GM19455 (cell line): Measurements from ENCODE around the gene C3orf38.
"Not testable (repeated sequence)": the region's sequence is repeated elsewhere in the genome, so short reads cannot be mapped to it uniquely, and the experiment has no call there.

Experiments
- ATAC-seq: cut with Tn5 transposase; IDR thresholded peaks from one replicate; pipeline ENCODE4 v1.9.1; 2021; ENCODE audit not compliant: unreplicated experiment

Gene C3orf38

GRCh38 chr3:88149509-88150362 lies at the start of gene C3orf38:
C3orf38 (plus strand) TSS chr3:88149959; CDS start chr3:88150053, 94 bp downstream.
- ATAC-seq: peak; percentile 76

GRCh38 chr3:88101142-88101541 lies 48.6 kb upstream of the C3orf38 start:
- ATAC-seq: peak; percentile 81

DNA sequence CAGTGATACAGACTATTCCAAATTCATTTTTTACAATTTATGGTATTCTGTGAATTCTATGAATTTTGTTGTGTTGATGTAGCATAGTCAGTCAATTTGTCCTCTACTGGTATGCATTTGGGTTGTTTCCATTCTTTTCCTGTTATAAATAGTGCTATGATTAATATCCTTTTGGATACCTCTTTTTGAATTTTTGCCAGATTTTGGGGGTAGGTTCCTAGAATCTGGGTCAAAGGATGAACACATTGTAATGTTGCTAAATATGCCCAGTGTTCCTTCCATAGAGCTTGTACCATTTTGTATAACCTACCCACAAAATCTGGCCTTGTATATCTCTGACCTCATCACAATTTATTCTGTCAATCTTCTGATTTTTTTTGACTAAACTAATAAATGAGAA lies 44.4 kb upstream of the C3orf38 start:
- ATAC-seq: no peak

DNA sequence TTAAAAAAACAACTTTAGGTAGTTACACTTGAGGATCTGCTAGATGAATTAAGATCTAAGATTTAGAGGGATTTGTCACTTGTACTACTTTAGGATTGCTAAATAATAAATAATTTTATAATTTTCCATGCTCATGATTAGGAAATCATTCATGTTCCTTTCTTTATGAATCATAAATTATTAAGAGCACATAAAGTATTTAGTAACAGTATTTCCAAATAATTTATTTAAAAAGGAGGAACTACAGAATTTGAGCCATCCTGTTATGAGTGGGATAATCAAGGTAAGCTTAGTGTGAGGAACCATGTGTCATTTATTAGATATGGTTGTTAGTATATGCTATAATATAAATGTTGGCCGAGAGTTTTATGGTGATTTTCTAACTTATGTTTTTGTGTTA lies 37.5 kb upstream of the C3orf38 start:
- ATAC-seq: no peak

- peak; percentile 90 for ATAC-seq
Observed at GRCh38 chr3:88113311-88114162, 36.2 kb upstream of the C3orf38 start.

DNA sequence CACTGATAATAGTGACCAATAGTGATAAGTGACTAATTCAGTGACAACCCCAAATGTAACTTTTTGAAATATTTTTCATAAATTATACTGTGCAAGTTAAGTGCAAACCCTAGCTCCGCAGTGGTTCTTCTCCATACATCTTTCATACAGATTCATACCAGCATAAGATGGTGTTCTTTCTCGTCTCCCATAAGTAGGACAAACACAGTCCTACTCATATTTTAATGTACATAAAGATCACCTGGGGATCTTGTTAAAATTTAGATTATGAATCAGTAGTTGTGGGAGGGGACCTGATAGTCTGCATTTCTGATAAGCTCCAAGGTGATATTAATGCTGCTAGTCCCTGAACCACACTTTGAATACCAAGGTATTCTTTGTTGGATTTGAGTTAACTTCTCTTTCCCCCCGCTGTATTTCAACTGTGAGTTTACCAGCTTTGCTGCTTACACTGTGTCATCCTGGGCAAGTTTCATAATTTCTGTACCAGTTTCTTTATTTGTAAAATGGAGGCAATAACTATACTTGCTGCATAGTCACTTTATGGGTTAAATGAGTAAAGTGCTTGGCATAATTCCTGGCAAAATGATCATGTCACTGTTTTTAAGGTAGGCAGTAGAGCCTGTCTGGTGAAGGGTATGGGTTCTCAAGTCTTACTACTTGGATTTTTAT lies 34.7 kb upstream of the C3orf38 start:
- no peak for ATAC-seq

GRCh38 chr3:88117683-88118082 lies 32.1 kb upstream of the C3orf38 start:
- ATAC-seq: no peak

DNA sequence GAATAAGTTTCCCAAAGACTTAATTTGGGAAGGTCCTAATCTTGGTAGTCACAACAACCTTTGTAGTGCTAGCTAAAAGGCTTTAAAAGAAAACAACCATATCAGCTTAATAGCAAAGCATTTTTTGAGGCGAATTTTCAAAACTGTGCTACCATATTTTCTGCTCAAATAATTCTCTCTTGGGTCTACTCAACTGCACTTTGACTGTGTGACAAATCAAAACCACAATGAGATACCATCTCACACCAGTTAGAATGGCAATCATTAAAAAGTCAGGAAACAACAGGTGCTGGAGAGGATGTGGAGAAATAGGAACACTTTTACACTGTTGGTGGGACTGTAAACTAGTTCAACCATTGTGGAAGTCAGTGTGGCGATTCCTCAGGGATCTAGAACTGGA lies 31.2 kb upstream of the C3orf38 start:
- not testable (repeated sequence) for ATAC-seq

DNA sequence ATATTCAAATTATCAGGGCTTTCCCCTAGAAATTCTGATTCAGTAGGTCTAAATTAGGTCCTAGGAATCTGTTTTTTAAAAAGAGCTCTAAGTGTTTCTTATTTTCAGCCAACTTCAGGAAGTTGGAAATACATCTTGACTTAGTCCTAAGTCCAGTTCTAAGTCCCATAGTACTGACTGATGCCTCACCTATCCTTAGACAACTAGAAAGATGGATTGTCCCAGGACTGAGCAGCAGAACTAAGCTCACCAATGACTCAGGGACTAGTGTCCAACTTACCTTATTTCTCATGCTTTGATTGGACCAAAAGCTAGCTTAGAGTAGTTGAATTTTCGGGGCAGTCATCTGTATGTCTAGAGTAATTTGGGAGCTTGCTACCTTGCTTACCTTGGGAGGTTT lies 26.2 kb upstream of the C3orf38 start:
- no peak for ATAC-seq

- no peak for ATAC-seq
Observed at GRCh38 chr3:88131695-88132094, 18.1 kb upstream of the C3orf38 start.

DNA sequence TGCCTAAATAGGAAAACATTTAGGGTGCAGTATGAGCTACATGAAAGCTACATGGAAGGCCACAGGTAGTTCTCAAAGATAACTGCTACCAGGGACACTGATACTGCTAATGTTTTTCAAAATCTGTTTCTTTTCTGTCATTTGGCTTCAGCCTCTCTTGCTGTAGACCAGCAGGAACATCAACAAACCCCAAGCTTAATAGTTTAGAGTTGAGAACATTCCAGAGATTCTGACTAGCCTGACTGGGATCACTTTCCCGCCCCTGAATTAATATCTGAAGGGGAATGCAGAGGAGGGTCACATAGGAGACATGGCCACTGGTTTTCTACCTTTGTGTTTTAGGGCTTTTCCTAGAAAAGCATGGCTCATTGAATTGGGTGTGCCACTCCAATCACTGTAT lies 16.9 kb upstream of the C3orf38 start:
- no peak for ATAC-seq

DNA sequence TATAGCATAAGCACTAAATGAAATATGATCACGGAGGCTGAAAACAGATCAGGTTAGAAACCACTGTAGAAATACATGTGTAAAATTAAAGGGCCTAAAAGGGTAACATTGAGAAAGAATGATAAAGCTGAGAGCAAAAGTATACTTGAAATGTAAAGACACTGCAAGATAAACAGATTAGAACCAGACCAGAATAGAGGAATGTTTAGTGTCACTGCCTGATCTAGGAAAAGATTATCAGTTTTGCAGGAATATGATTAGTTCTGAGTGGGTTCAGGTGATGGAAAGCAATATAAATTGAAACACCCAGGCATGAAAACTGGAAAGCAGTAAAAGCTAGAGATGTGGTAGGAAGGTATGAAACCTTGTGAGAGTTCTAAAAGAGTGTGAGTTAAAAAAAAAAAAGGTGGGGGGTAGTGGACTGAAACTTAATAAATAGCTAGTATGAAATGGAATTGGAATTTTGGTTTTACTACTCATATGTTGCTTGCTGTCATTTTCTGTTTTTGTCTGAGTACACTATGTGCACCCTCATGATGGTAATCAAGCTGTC lies 16.0 kb upstream of the C3orf38 start:
- ATAC-seq: no peak

GRCh38 chr3:88137836-88138235 lies 11.9 kb upstream of the C3orf38 start:
- no peak for ATAC-seq

DNA sequence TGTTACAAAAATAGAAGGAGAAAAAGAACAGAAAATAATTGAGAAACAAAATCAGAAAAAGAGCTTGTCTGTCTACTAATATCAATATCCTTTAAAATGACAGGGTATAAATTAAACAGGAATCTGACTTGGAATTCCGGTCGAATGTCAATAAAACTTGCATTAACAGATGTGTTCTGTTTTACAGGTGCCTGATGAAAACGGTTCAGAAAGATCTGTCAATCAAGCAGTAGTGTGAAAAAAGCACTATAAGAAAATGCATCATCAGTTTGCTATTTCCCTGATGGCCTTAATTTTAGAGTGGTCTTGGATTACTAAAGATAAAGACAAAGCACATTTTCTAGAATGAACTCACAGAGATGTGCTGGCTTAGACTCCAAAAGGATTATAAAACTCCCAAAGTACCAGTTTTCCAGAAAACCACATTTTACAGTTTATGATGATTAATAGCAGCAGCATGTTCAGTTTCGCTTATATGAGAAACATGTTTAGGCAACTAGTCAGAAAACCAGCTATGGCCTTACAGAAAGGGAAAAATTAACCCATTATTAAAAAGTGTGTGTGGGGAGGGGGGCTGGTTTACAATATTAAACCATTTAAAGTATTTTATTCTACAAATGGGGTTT lies 8.2 kb upstream of the C3orf38 start:
- ATAC-seq: no peak

DNA sequence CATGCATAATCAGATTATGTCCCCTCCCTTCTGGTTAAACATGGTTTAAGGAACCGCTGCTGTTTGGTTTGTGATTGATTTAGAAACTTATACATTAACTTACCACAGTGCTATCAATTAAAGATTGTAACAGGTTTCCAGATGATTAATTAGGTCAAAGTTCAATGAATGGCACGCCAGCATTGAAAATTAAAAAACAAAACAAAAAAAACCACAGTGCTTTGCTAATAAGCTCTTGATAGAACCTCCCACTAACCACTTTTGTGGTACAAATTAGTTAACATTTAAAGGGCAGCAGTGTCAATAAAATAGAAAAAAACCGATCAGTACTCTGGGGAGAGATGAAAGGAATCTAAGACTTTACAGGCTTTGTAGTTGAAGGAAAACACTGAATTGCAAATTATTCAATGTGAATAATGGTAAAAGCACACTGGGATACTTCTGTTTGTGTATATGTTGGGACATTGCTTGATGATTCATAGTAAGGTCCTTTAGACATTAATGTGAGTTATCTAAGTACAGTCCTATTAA lies 7.6 kb upstream of the C3orf38 start:
- no peak for ATAC-seq

DNA sequence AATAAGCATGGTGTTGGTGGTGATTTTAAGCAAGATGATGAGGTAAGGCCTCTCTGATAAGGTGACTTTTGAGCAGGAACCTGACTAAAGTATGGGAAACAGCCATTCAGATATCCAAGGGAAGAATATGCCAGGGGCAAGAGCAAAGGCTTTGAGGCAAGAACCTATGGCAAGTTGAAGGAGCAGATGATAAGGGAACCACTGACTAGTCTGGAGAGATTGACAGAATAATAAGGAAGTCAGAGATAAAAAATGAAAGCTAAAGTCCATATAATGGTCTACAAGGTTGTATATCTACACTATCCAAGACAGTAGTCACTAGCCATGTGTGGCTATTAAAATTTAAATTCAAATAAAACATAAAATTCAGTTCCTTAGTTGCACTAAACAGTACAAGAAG lies 2.5 kb upstream of the C3orf38 start:
- ATAC-seq: no peak

DNA sequence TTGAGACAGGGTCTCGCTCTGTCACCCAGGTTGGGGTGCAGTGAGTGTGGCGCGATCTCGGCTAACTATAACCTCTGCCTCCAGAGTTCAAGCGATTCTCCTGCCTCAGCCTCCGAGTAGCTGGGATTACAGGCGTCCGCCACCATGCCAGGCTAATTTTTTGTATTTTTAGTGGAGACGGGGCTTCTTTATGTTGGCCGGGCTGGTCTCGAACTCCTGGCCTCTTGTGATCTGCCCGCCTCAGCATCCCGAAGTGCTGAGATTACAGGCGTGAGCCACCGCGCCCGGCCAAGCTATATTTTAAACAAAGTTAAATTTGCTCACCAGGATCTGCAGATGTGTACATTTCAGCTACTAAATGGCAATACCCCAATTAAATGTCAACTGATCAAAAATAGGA lies 1.1 kb upstream of the C3orf38 start:
- ATAC-seq: no peak

DNA sequence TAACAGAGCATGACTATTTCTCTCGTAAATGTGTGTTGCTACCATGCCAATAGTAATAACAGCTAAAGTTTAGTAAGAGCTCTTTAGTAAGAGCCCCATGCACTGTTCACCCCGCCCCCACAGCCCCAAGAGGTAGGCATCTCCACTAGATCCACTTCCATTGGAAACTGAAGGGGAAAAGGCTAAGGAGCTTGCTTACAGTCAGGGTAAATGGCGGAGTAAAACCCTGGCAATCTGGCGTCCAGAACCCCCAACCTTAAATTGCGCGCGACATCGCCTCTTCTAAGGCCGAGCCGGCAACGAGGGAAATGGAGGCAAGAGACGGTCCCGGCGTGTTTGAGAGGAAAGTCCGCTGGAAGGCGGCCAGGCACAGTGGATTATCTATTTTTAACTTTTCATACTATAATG lies 654 bp upstream of the C3orf38 start:
- peak; percentile 16 for ATAC-seq

DNA sequence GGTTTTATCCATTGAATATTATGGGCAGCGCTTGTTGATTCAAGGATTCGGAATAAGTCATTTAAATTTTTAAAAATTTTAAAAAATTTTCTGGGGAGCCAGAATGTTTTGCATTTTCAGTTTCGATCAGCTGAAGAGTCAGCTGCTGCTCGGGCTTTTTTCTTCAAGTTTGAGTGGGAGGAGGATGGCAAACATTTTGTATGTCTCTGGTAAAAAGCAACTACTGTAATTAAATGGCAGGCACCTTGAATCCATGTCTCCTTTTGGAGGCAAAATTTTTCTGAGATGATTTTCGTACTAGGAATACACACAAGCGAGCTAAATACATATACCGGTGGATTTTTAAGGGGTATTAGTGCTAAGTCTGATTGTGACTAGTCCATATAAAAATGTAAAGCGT lies 612 bp downstream of the C3orf38 start:
- ATAC-seq: peak; percentile 39

DNA sequence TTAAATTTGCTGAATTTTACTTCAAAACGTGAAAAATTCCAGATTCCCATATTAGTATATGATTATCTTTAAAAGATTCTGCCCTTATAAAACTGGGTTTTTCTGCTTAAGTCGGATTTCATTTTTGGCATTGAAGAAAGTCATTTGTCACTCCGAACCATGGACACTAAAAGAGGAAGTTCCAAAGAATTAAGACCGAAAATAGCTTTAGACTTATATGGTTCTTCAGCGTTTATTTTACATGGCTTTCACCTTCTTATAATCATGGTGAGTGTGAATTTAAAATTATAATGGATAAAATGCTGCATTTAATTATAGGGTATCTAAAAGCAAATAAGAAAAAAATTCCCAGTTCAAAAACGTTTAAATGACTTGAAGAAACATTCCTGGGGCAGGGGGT lies 1.0 kb downstream of the C3orf38 start:
- no peak for ATAC-seq

GRCh38 chr3:88151358-88151757 lies 1.6 kb downstream of the C3orf38 start:
- ATAC-seq: no peak
